Mucosa of rectum (tissue), 2 donors: Measurements from ENCODE around the gene CLDN14.

Experiments
- H3K27ac ChIP-seq, 2 donors: one replicate each; pipeline ENCODE4 v1.7.0; 2013; ENCODE audit warnings: inconsistent platforms in 2 of 2, low read depth in 2 of 2, low read length in 2 of 2
- H3K27me3 ChIP-seq, 2 donors: one replicate each; pipeline ENCODE4 v1.7.0; 2013; ENCODE audit warnings: low read length in 2 of 2; ENCODE audit not compliant: control insufficient read depth in 2 of 2, insufficient read depth in 2 of 2
- H3K36me3 ChIP-seq, 2 donors: one replicate each; pipeline ENCODE4 v1.7.0; 2013; ENCODE audit warnings: low read length in 2 of 2; ENCODE audit not compliant: control insufficient read depth in 2 of 2, insufficient read depth in 2 of 2
- H3K4me1 ChIP-seq, 2 donors: one replicate each; pipeline ENCODE4 v1.7.0; 2013; ENCODE audit warnings: low read length in 2 of 2, mild to moderate bottlenecking in 1 of 2; ENCODE audit not compliant: control insufficient read depth in 2 of 2, insufficient read depth in 2 of 2
- H3K4me3 ChIP-seq, 2 donors: one replicate each; pipeline ENCODE4 v1.7.0; 2013; ENCODE audit warnings: low read length in 2 of 2
- H3K9ac ChIP-seq, 2 donors: one replicate each; pipeline ENCODE4 v1.7.0; 2013; ENCODE audit warnings: low read length in 2 of 2, low read depth in 1 of 2, mild to moderate bottlenecking in 1 of 2
- H3K9me3 ChIP-seq, 2 donors: one replicate each; pipeline ENCODE4 v1.7.0; 2013; ENCODE audit warnings: low read length in 2 of 2; ENCODE audit not compliant: control insufficient read depth in 2 of 2
- donor health status: healthy.
- donor health status: Normal muscosa, but diverticular disease.

The CLDN14 gene

GRCh38 chr21:36461918-36462486, 17.9 kb downstream of the CLDN14 start:
- H3K27ac ChIP-seq: no peak overlapping the region
- peaks cover 3 to 8% of the 10 kb centered on the region in 2 donors for H3K4me1 ChIP-seq
- H3K27me3 ChIP-seq: no peaks in the 10 kb centered on the region
- no peaks in the 10 kb centered on the region for H3K36me3 ChIP-seq
- H3K9ac ChIP-seq: no peak overlapping the region
- no peaks in the 10 kb centered on the region for H3K9me3 ChIP-seq
- H3K4me3 ChIP-seq: peak overlapping the region in 1 of 2 donors; percentile 26

GRCh38 chr21:36461277-36461917, 18.5 kb downstream of the CLDN14 start:
- Histone ChIP-seq H3K4me3 (peak overlapping the region in 1 of 2 donors; percentile 26), H3K36me3 (no peaks in the 10 kb centered on the region), H3K9ac (no peak overlapping the region)

GRCh38 chr21:36460866-36461265, 19.1 kb downstream of the CLDN14 start:
- no peaks in the 10 kb centered on the region for H3K27me3 ChIP-seq
- H3K9ac ChIP-seq: no peak overlapping the region
- H3K36me3 ChIP-seq: no peaks in the 10 kb centered on the region
- peaks cover 3 to 8% of the 10 kb centered on the region in 2 donors for H3K4me1 ChIP-seq
- H3K9me3 ChIP-seq: no peaks in the 10 kb centered on the region
- H3K4me3 ChIP-seq: no peak overlapping the region
- H3K27ac ChIP-seq: no peak overlapping the region

More at GRCh38 chr21:36461277-36461917, 18.5 kb downstream of the CLDN14 start:
- H3K27me3 ChIP-seq: no peaks in the 10 kb centered on the region
- peaks cover 3 to 8% of the 10 kb centered on the region in 2 donors for H3K4me1 ChIP-seq
- no peak overlapping the region for H3K27ac ChIP-seq
- no peaks in the 10 kb centered on the region for H3K9me3 ChIP-seq

- Histone ChIP-seq H3K4me1 (peaks cover 3 to 8% of the 10 kb centered on the region in 2 donors), H3K4me3 (no peak overlapping the region), H3K36me3 (no peaks in the 10 kb centered on the region), H3K9me3 (no peaks in the 10 kb centered on the region), H3K9ac (no peak overlapping the region), H3K27ac (no peak overlapping the region), H3K27me3 (no peaks in the 10 kb centered on the region)
Observed at GRCh38 chr21:36459098-36459497, 20.8 kb downstream of the CLDN14 start.

- Histone ChIP-seq H3K9me3 (no peaks in the 10 kb centered on the region), H3K4me3 (no peak overlapping the region)
Observed at GRCh38 chr21:36456729-36457414, 23.1 kb downstream of the CLDN14 start.

GRCh38 chr21:36454706-36455105, 25.2 kb downstream of the CLDN14 start:
- H3K4me1 ChIP-seq: no peaks in the 10 kb centered on the region
- no peak overlapping the region for H3K4me3 ChIP-seq
- H3K9ac ChIP-seq: no peak overlapping the region
- no peaks in the 10 kb centered on the region for H3K9me3 ChIP-seq
- no peak overlapping the region for H3K27ac ChIP-seq
- H3K36me3 ChIP-seq: no peaks in the 10 kb centered on the region
- no peaks in the 10 kb centered on the region for H3K27me3 ChIP-seq

More at GRCh38 chr21:36456729-36457414, 23.1 kb downstream of the CLDN14 start:
- Histone ChIP-seq H3K36me3 (no peaks in the 10 kb centered on the region), H3K9ac (no peak overlapping the region), H3K27ac (no peak overlapping the region), H3K27me3 (no peaks in the 10 kb centered on the region), H3K4me1 (peaks cover 0 to 4% of the 10 kb centered on the region in 2 donors)

GRCh38 chr21:36454093-36454531, 25.8 kb downstream of the CLDN14 start:
- Histone ChIP-seq H3K27ac (no peak overlapping the region), H3K27me3 (no peaks in the 10 kb centered on the region), H3K36me3 (no peaks in the 10 kb centered on the region), H3K9ac (no peak overlapping the region), H3K4me3 (no peak overlapping the region), H3K4me1 (no peaks in the 10 kb centered on the region), H3K9me3 (no peaks in the 10 kb centered on the region)

- H3K9ac ChIP-seq: no peak overlapping the region
- H3K27ac ChIP-seq: no peak overlapping the region
- no peaks in the 10 kb centered on the region for H3K4me1 ChIP-seq
- H3K36me3 ChIP-seq: no peaks in the 10 kb centered on the region
- H3K4me3 ChIP-seq: no peak overlapping the region
- H3K9me3 ChIP-seq: no peaks in the 10 kb centered on the region
- no peaks in the 10 kb centered on the region for H3K27me3 ChIP-seq
Observed at GRCh38 chr21:36452281-36452825, 27.6 kb downstream of the CLDN14 start.

- H3K4me1 ChIP-seq: no peaks in the 10 kb centered on the region
- no peaks in the 10 kb centered on the region for H3K36me3 ChIP-seq
- no peak overlapping the region for H3K9ac ChIP-seq
- H3K4me3 ChIP-seq: no peak overlapping the region
- H3K27me3 ChIP-seq: no peaks in the 10 kb centered on the region
- no peak overlapping the region for H3K27ac ChIP-seq
- H3K9me3 ChIP-seq: no peaks in the 10 kb centered on the region
Observed at GRCh38 chr21:36451506-36451905, 28.4 kb downstream of the CLDN14 start.

- no peaks in the 10 kb centered on the region for H3K9me3 ChIP-seq
- H3K9ac ChIP-seq: no peak overlapping the region
- no peak overlapping the region for H3K4me3 ChIP-seq
- H3K36me3 ChIP-seq: no peaks in the 10 kb centered on the region
- no peaks in the 10 kb centered on the region for H3K4me1 ChIP-seq
- no peak overlapping the region for H3K27ac ChIP-seq
- H3K27me3 ChIP-seq: no peaks in the 10 kb centered on the region
Observed at GRCh38 chr21:36450511-36450910, 29.4 kb downstream of the CLDN14 start.
